Measurements from ENCODE around the gene BAZ1A. TPM values are rescaled to one million over a fixed set of nuclear protein-coding genes. Genes with fewer than 3 reads are reported as not detected.

BAZ1A gene
- 10 to 100 TPM; 18.5 to 44.9 TPM for total RNA-seq
- 1 to 10 TPM; 4.5 to 8.1 TPM for polyA plus RNA-seq

GRCh38 chr14:34875031-34875922 lies at the start of gene BAZ1A:
Gene BAZ1A, minus strand, starts transcription at chr14:34875360. Its CDS starts 756 bp downstream, at chr14:34874604.
- WGBS, result under 1% methylated on average over 46 of the region's 46 CpGs
- Histone ChIP-seq H3K9ac (ENCODE audit: low read depth in 1 of 2, low read length in 2 of 2) (peak within 1 kb of the TSS; percentile 97 to 98), H3K27me3 (ENCODE audit: control insufficient read depth in 4 of 4, insufficient read depth in 4 of 4, low read length in 3 of 4) (no peaks in the 10 kb centered on the region), H3K4me3 (ENCODE audit: low read depth in 1 of 3, low read length in 3 of 3) (peak within 1 kb of the TSS; percentile 82 to 95 (median 84)), H3K4me1 (ENCODE audit: control insufficient read depth in 4 of 4, insufficient read depth in 4 of 4, low read length in 3 of 4) (peaks cover 0 to 5% (median 1%) of the 10 kb centered on the region in 4 donors), H3K36me3 (ENCODE audit: control insufficient read depth in 4 of 4, insufficient read depth in 3 of 4, low read depth in 1 of 4, low read length in 3 of 4) (peaks cover 0 to 3% (median 1%) of the 10 kb centered on the region in 4 donors), H3K27ac (ENCODE audit: low read depth in 1 of 2, low read length in 2 of 2) (peak within 1 kb of the TSS; percentile 99 to 100), H3K9me3 (ENCODE audit: control insufficient read depth in 4 of 4, low read length in 3 of 4) (no peaks in the 10 kb centered on the region)
- DNase-seq (ENCODE audit: low spot score), result peak; percentile 72
- TF ChIP-seq RAD21 (IDR thresholded peaks at IDR 0.05) (peak; percentile 48 to 59), EGR1 (IDR thresholded peaks at IDR 0.05; ENCODE audit: low read depth in 2 of 2) (peak in 1 of 2 donors; percentile 33), GABPA (IDR thresholded peaks at IDR 0.05 in 1 of 2, conservative IDR thresholded peaks at IDR 0.05 in 1 of 2) (no peak), HNF4A (conservative IDR thresholded peaks at IDR 0.05) (peak in 1 of 2 donors; percentile 7), REST (IDR thresholded peaks at IDR 0.05) (peak; percentile 80), TAF1 (conservative IDR thresholded peaks at IDR 0.05) (peak; percentile 92), FOXA2 (IDR thresholded peaks at IDR 0.05) (no peak), YY1 (IDR thresholded peaks at IDR 0.05) (peak; percentile 95), HNF4G (IDR thresholded peaks at IDR 0.05) (no peak), RXRA (IDR thresholded peaks at IDR 0.05) (peak; percentile 12 to 20), NR2F2 (IDR thresholded peaks at IDR 0.05) (no peak), SP1 (IDR thresholded peaks at IDR 0.05) (peak; percentile 43), JUND (IDR thresholded peaks at IDR 0.05) (peak in 1 of 2 donors; percentile 36), ATF3 (IDR thresholded peaks at IDR 0.05) (no peak), MAX (IDR thresholded peaks at IDR 0.05) (peak; percentile 32), ZBTB33 (IDR thresholded peaks at IDR 0.05) (no peak), CTCF (IDR thresholded peaks at IDR 0.05; ENCODE audit: low read depth, low read length, missing input control) (peak; percentile 15), FOXA1 (IDR thresholded peaks at IDR 0.05) (no peak)

Data from liver (tissue), 9 donors.